Endothelial cell of umbilical vein (primary cell): Measurements from ENCODE around the gene HYI. TPM values are rescaled to one million over a fixed set of nuclear protein-coding genes. Genes with fewer than 3 reads are reported as not detected.
"Not testable (repeated sequence)": the region's sequence is repeated elsewhere in the genome, so short reads cannot be mapped to it uniquely, and the experiment has no call there.

Experiments used
- BruUV-seq: library from RNA; stranded (reverse); fragments of 400-500 nt; replicated peaks from 2 replicates; lab custom pipeline; 2021; lab: Mats Ljungman, UMichigan
- CTCF ChIA-PET: fragments of 300-600, 350-600 bp; sonication (Branson Sonifier 250); formaldehyde crosslinking; loops from one replicate; lab custom pipeline; 2021; ENCODE audit warnings: antibody characterized with exemption, inconsistent platforms; lab: Charles Lee
- POLR2A ChIA-PET: fragments of 300-600, 350-600 bp; sonication (Branson Sonifier 250); formaldehyde crosslinking; loops from one replicate; lab custom pipeline; 2021; ENCODE audit warnings: antibody characterized with exemption, inconsistent platforms; lab: Charles Lee
- DNase-seq: peaks from one replicate; pipeline ENCODE4 v3.0.0-alpha.2; 2011; ENCODE audit warnings: low read depth, low spot score
- FAIRE-seq: peaks from 2 replicates; lab custom pipeline; 2011; peaks lifted over from hg19 to GRCh38; lab: Jason Lieb, UNC
- H2AFZ ChIP-seq: 2 replicates; pipeline ENCODE4 v1.6.0; 2012; ENCODE audit warnings: low read depth, low read length, control low read depth, inconsistent platforms
- H3K27ac ChIP-seq: 2 replicates; pipeline ENCODE4 v1.5.1; 2011; ENCODE audit warnings: low read depth, mild to moderate bottlenecking, control low read depth, low read length, moderate library complexity; ENCODE audit not compliant: insufficient read depth
- H3K27me3 ChIP-seq, 2 experiments: 2 replicates each; pipeline versions ENCODE4 v1.6.0 to v1.6.1; 2011; ENCODE audit warnings: low read length in 2 of 2, mixed read lengths in 1 of 2; ENCODE audit not compliant: control insufficient read depth in 2 of 2, insufficient read depth in 2 of 2
- H3K36me3 ChIP-seq, 2 experiments: 2 replicates in 1 of 2; 3 replicates in 1 of 2; pipeline ENCODE4 v1.5.1; 2011; ENCODE audit warnings: low read length in 2 of 2, mild to moderate bottlenecking in 1 of 2, moderate library complexity in 1 of 2; ENCODE audit not compliant: control insufficient read depth in 2 of 2, insufficient read depth in 2 of 2; ENCODE audit errors: extremely low read depth in 1 of 2
- H3K4me1 ChIP-seq: 3 replicates; pipeline ENCODE4 v1.5.1; 2011; ENCODE audit warnings: mild to moderate bottlenecking, low read length; ENCODE audit not compliant: control insufficient read depth, insufficient read depth; ENCODE audit errors: extremely low read depth
- H3K4me2 ChIP-seq: 2 replicates; pipeline ENCODE4 v1.6.1; 2011; ENCODE audit warnings: low read length, control low read depth, mixed read lengths; ENCODE audit not compliant: insufficient read depth
- H3K4me3 ChIP-seq, 3 experiments: fragments of 200-600 bp in 1 of 3; sonication (generic), shearing (Covaris generic) in 1 of 3; replicated peaks in 1 of 3; 2 replicates each; pipeline ENCODE4 v1.5.1; 2011 to 2016; ENCODE audit warnings: control low read depth in 3 of 3, low read length in 3 of 3, mild to moderate bottlenecking in 2 of 3, inconsistent platforms in 1 of 3, low read depth in 1 of 3, moderate library complexity in 1 of 3; ENCODE audit not compliant: insufficient read depth in 1 of 3
- H3K79me2 ChIP-seq: 2 replicates; pipeline ENCODE4 v1.6.0; 2012; ENCODE audit warnings: low read length, inconsistent platforms; ENCODE audit not compliant: control insufficient read depth, insufficient read depth
- H3K9ac ChIP-seq: replicated peaks from 2 replicates; pipeline ENCODE3; 2011; ENCODE audit warnings: low read length, control low read depth; ENCODE audit not compliant: insufficient read depth; ENCODE audit errors: extremely low read depth
- H3K9me1 ChIP-seq: replicated peaks from 3 replicates; pipeline ENCODE4 v1.6.0; 2011; ENCODE audit warnings: mild to moderate bottlenecking, low read length; ENCODE audit not compliant: control insufficient read depth, insufficient read depth; ENCODE audit errors: extremely low read depth
- H3K9me3 ChIP-seq: replicated peaks from 2 replicates; pipeline ENCODE4 v1.5.1; 2012; ENCODE audit warnings: low read length, inconsistent platforms; ENCODE audit not compliant: control insufficient read depth, insufficient read depth
- H4K20me1 ChIP-seq: replicated peaks from 2 replicates; pipeline ENCODE3; 2011; ENCODE audit warnings: mild to moderate bottlenecking, low read length; ENCODE audit not compliant: control insufficient read depth, insufficient read depth; ENCODE audit errors: extremely low read depth
- CTCF ChIP-seq, 2 donors: IDR thresholded peaks; 1 replicate in 1 of 2; 2 replicates in 1 of 2; pipeline ENCODE4 v1.5.1; 2011; ENCODE audit warnings: low read length in 2 of 2, mild to moderate bottlenecking in 2 of 2, moderate library complexity in 2 of 2, control low read depth in 1 of 2, inconsistent platforms in 1 of 2, low read depth in 1 of 2; ENCODE audit not compliant: insufficient read depth in 1 of 2; ENCODE audit errors: extremely low read depth in 1 of 2
- JUN ChIP-seq: IDR thresholded peaks from 2 replicates; pipeline ENCODE4 v1.6.1; 2011; ENCODE audit warnings: borderline replicate concordance, low read depth; ENCODE audit not compliant: insufficient read length, insufficient read depth
- MYC ChIP-seq: IDR thresholded peaks from one replicate; pipeline ENCODE4 v1.6.1; 2011; ENCODE audit warnings: mild to moderate bottlenecking, low read depth, low read length
- dilution Hi-C: fragments of 300-500 bp; cut with MboI; formaldehyde crosslinking; loops from one replicate; pipeline ENCODE4 v1.15.0; 2019; ENCODE audit warnings: low sequenced_read_pairs; ENCODE audit not compliant: extremely low pct_ligation_motif_present
- intact Hi-C: fragments of 100-400 bp; cut with micrococcal nuclease; formaldehyde crosslinking; loops from one replicate; pipeline ENCODE4 v1.10.0; 2022
- polyA plus RNA-seq, 4 experiments: library from polyadenylated mRNA; depleted of rRNA in 3 of 4; stranded (reverse) in 3 of 4; unstranded in 1 of 4; fragments of >200 nt; gene quantifications; 2 replicates each; pipeline versions ENCODE4 v1.2.1 to v1.2.3, GENCODE V29; 2011 to 2012; ENCODE audit warnings: missing spikeins in 1 of 4
- total RNA-seq: library from RNA; stranded (reverse); gene quantifications from 2 replicates; pipeline ENCODE4 v1.2.3, GENCODE V29; 2021

HYI gene
- total and polyA plus RNA-seq, 2 donors (not counting 3 experiments of a cell fraction or from before 2014, with no cell fraction given), result 324 to 342 TPM

DNA sequence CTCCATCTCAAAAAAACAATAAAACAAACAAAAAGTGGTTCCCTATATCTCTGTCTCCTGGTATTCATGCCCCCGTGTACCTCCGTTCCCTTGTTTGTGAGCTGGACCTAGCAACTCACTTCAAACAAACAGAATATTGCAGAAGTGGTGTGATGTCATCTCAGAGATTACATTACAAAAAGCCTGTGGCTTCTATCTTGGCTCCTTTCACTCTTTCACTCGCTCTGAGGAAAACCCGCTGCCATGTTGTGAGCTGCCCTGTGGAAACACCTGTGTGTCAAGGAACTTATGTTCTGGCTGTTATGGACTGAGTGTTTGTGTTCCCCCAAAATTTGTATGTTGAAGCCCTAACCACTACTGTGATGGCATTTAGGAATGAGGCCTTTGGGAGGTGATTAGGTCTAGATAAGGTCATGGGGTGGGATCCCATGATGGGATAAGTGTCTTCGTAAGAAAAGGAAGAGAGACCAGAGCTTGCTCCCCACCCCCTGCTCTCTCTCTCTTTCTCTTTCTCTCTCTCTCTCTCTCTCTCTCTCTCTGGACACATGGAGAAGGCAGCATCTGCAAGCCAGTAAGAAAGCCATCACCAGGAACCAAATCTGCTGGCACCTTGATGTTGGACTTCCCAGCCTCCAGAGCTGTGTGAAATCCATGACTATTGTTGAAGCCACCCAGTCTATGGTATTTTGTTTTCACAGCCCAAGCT lies 7.4 kb upstream of the HYI start:
- Histone ChIP-seq H3K36me3 (no peaks in the 10 kb centered on the region), H3K9me3 (no peaks in the 10 kb centered on the region), H3K9ac (no peak overlapping the region), H3K9me1 (no peaks in the 10 kb centered on the region), H2AFZ (no peak overlapping the region), H3K27me3 (no peaks in the 10 kb centered on the region), H4K20me1 (no peaks in the 10 kb centered on the region), H3K79me2 (no peaks in the 10 kb centered on the region), H3K4me3 (no peak overlapping the region), H3K4me1 (peaks cover 7% of the 10 kb centered on the region), H3K4me2 (no peak overlapping the region), H3K27ac (no peak overlapping the region)
- dilution Hi-C loops (no loop called here), intact Hi-C loops (no loop called here)
- ChIA-PET POLR2A (no interaction called here), CTCF (interaction anchor here (1.1 to 1.3 kb wide), 2 partner anchors 8 to 12 kb away, joined by 3 to 4 read pairs; no protein-coding TSS in a partner anchor)
- TF ChIP-seq JUN (no peak), MYC (no peak), CTCF (IDR thresholded peaks at IDR 0.05; ENCODE audit: extremely low read depth in 1 of 2, insufficient read depth in 1 of 2, low read depth in 1 of 2, low read length in 2 of 2) (no peak)
- DNase-seq (no peak), FAIRE-seq (no peak)
- no TSS peak for BruUV-seq

DNA sequence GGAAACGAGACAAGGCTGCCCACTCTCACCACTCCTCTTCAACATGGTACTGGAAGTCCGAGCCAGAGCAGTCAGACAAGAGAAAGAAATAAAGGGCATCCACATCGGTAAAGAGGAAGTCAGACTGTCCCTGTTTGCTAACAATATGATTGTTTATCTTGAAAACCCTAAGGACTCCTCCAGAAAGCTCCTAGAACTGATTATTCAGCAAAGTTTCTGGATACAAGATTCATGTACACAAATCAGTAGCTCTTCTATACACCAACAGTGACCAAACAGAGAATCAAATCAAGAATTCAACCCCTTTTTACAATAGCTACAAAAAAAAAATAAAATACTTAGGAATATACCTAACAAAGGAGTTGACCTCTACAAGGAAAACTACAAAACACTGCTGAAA lies 4.6 kb upstream of the HYI start:
- POLR2A ChIA-PET, BruUV-seq, H3K27me3 ChIP-seq, H2AFZ ChIP-seq, DNase-seq, H4K20me1 ChIP-seq, H3K9me1 ChIP-seq, H3K4me2 ChIP-seq, FAIRE-seq, CTCF ChIA-PET, H3K9me3 ChIP-seq, H3K79me2 ChIP-seq, H3K27ac ChIP-seq, dilution Hi-C loops, intact Hi-C loops, H3K9ac ChIP-seq, H3K4me3 ChIP-seq, H3K36me3 ChIP-seq: not testable (repeated sequence)
- H3K4me1 ChIP-seq, result peaks cover 11% of the 10 kb centered on the region
